Stomach smooth muscle (tissue), 2 donors: ENCODE measurements around the gene CABP7.
A peak's percentile ranks its signal among the peaks of the same experiment; 100 is the strongest.

Experiments used
- H3K27ac ChIP-seq: one replicate; pipeline ENCODE4 v1.7.0; 2013; ENCODE audit warnings: mild to moderate bottlenecking, low read length, inconsistent platforms
- H3K27me3 ChIP-seq, 2 donors: one replicate each; pipeline ENCODE4 v1.7.0; 2013; ENCODE audit warnings: low read length in 2 of 2; ENCODE audit not compliant: insufficient read depth in 2 of 2, control insufficient read depth in 1 of 2
- H3K36me3 ChIP-seq, 2 donors: one replicate each; pipeline ENCODE4 v1.7.0; 2013; ENCODE audit warnings: low read length in 2 of 2; ENCODE audit not compliant: control insufficient read depth in 2 of 2, insufficient read depth in 2 of 2
- H3K4me1 ChIP-seq: one replicate; pipeline ENCODE4 v1.7.0; 2013; ENCODE audit warnings: low read length; ENCODE audit not compliant: control insufficient read depth, insufficient read depth
- H3K4me3 ChIP-seq, 2 donors: one replicate each; pipeline ENCODE4 v1.7.0; 2013; ENCODE audit warnings: low read length in 2 of 2
- H3K9ac ChIP-seq, 2 donors: one replicate each; pipeline ENCODE4 v1.7.0; 2013; ENCODE audit warnings: low read length in 2 of 2, mild to moderate bottlenecking in 1 of 2
- H3K9me3 ChIP-seq, 2 donors: one replicate each; pipeline ENCODE4 v1.7.0; 2013; ENCODE audit warnings: low read length in 2 of 2; ENCODE audit not compliant: control insufficient read depth in 2 of 2
- donor health status: healthy.
- donor health status: Pancreatic carcinoma.

Gene CABP7

DNA sequence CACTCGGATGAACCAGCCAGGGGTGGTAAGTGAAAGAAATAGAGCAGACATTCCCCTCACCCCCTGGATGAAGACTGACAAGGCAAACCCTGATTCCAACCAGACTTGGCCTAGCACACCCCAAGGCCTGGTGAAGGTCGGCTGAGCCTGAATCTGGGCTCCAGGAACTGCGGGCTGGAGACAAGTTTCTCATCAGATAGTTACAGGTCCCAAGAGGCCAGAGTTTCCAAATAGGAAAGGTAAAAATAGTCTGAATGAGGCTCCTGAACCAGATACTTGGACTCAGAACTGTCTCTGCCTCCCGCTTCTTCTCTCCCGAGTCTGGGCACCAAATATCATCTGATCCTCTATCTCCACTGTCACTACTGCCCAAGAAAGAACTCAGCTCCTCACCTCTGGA lies 39.2 kb downstream of the CABP7 start:
- no peak overlapping the region for H3K27ac ChIP-seq
- H3K36me3 ChIP-seq = peaks cover 0 to 4% of the 10 kb centered on the region in 2 donors
- H3K4me1 ChIP-seq = no peaks in the 10 kb centered on the region
- H3K9me3 ChIP-seq = no peaks in the 10 kb centered on the region
- H3K9ac ChIP-seq = no peak overlapping the region
- H3K27me3 ChIP-seq = no peaks in the 10 kb centered on the region
- H3K4me3 ChIP-seq = no peak overlapping the region

DNA sequence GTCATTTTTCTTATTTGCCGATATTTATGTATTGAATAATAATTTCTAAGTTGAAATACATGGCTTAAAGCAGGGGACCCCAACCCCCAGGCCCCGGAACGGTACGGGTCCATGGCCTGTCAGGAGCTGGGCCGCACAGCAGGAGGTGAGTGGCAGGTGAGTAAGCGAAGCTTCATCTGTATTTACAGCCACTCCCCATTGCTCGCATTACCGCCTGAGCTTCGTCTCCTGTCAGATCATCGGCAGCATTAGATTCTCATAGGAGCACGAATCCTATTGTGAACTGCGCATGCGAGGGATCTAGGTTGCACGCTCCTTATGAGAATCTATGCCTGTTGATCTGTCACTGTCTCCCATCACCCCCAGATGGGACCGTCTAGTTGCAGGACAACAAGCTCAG lies 42.5 kb downstream of the CABP7 start:
- Histone ChIP-seq H3K4me3 (no peak overlapping the region), H3K27me3 (no peaks in the 10 kb centered on the region), H3K9me3 (no peaks in the 10 kb centered on the region), H3K9ac (no peak overlapping the region), H3K36me3 (no peaks in the 10 kb centered on the region), H3K4me1 (peaks cover 10% of the 10 kb centered on the region), H3K27ac (no peak overlapping the region)

DNA sequence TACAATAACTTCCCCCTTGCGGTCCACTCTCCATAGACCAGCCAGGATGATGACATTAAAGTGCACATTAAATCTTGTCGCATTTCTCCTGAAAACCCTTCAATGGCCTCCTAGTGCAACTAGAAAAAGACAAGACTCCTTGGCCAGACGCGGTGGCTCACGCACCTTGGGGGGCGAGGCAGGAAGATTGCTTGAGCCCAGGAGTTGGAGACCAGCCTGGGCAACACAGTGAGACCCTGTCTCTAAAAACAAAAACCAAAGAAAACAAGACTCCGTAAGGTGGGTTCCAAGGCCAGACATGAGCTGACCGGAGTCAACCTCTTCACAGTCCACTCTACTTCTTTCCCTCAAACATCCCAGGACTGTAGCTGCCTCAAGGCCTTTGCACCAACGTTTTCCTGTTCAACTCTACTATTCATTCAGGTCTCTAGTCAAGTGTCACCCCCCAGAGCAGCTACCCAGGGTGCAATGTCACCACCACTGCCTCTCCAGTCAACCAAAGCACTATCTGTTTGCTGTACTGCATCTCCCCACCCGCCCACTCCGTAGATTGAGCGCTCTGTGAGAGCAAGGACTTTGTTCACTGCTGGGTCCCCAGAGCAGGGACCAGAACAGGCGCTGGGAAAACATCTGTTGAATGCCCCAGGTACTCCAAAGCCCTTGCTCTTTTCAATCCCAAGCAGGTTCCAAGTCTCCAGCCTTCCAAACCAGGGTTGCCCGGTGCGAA lies 46.3 kb downstream of the CABP7 start:
- Histone ChIP-seq H3K36me3 (peaks cover 13% of the 10 kb centered on the region in 2 donors), H3K27me3 (no peaks in the 10 kb centered on the region), H3K4me3 (peak overlapping the region; percentile 100), H3K9me3 (no peaks in the 10 kb centered on the region), H3K27ac (no peak overlapping the region), H3K4me1 (peaks cover 28% of the 10 kb centered on the region), H3K9ac (peak overlapping the region; percentile 80 to 99)

DNA sequence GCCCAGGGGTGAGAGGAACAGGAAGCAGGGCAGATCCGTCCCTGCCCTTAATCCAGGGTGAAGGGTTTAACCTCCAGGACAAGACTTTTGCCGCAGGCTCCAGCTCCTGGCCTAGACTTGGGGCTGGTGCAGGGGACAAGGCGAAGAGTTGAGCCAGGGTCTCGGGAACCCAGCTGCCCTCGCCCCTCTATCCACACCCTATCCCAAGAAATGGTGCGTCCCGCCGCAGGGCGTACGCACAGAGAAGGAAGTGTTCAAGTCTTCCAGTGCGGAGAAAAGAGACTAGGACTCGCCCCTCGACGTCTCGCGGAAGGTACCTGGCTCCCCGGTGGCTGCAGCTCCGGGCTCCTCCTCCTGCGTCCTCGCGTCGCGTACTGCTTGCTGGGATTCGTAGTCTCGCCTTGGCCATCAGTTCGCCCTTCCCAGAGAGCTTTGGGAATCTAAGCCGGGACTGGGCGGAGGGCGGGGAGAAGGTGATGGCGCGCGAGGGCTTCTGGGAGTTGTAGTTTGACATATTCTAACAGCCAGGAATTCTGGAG lies 46.9 kb downstream of the CABP7 start, which contains the start of gene ZMAT5:
Gene ZMAT5, minus strand, starts transcription at position 376 of the 539 bp plus-strand sequence. CDS start 18,463 bp downstream, outside the sequence.
- Histone ChIP-seq H3K27ac (peak within 1 kb of the TSS; percentile 95), H3K9me3 (no peaks in the 10 kb centered on the region), H3K27me3 (no peaks in the 10 kb centered on the region), H3K4me1 (peaks cover 28% of the 10 kb centered on the region), H3K36me3 (peaks cover 13 to 14% of the 10 kb centered on the region in 2 donors), H3K9ac (peak within 1 kb of the TSS; percentile 99 to 100), H3K4me3 (peak within 1 kb of the TSS; percentile 100)

DNA sequence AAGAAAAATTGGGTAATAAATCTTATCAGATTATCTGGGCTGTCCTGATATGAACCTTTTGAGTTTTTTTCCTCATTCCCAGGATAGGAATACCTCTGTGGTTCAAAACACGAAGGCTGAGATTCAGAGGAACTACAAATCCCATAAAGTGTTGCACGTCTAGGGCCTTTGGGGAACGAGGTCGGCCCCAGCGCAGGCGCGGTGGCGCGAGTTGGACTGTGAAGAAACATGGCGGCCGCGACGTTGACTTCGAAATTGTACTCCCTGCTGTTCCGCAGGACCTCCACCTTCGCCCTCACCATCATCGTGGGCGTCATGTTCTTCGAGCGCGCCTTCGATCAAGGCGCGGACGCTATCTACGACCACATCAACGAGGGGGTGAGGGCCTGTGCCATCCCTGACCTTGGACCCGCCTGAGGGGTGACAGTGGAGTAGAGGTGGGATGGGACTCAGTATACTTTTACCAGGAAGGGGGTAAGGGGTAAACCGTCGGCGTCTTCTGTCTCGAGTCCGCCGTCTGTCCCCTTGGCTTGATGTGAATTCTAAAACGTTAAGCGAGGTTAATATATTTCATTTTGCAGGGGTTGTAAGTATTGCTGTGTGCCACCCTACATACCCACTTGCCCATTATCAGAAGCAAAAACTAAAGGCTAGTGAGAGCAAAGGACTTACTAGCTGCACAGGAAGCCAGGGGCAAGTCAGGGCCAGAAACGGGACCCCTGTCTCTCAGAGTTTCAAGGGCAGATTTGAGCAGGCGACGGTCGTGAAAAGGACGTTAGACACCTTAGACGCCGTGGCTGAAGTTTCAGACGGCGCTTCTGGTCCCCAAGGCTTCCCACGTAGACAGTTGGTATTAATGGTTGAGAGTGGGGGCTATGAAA lies 47.6 kb downstream of the CABP7 start, which contains the start of gene UQCR10:
Gene UQCR10, plus strand, starts transcription at position 199 of the 881 bp plus-strand sequence. Its CDS starts 30 bp downstream, at position 229.
- Histone ChIP-seq H3K27ac (peak within 1 kb of the TSS; percentile 95), H3K36me3 (peaks cover 13 to 14% of the 10 kb centered on the region in 2 donors), H3K4me1 (peaks cover 28% of the 10 kb centered on the region)

DNA sequence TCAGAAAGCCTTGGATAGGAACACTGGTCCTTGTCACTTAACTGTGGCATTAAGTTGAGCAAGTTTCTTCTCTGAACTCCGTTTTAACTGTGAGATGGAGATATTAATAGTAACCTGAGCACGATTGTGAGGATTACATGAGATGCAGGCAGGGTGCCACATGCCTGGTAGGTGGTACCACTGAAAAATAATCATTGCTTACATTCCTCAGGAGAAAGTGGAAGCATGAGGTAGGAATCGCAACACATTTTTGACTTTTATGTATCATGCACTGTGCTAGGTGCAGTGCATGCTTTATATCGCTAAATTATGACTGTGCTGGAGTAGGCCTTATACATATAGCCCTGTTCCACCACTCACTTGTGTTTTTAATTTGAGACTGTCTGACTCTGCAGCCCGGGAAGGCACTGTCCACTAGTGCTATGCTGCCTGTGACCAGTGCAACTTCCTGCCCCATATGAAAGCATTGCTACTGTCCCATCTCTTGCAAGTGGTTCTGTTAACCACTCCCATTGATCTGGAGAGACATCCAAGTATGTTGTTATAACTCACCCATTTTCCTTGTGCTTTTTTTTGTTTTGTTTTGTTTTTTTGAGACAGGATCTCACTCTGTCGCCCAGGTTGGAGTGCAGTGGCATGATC lies 48.4 kb downstream of the CABP7 start:
- peaks cover 13 to 14% of the 10 kb centered on the region in 2 donors for H3K36me3 ChIP-seq
- H3K27ac ChIP-seq = peak overlapping the region; percentile 95

More for the DNA sequence above, 47.6 kb downstream of the CABP7 start, which contains the start of gene UQCR10:
- H3K27me3 ChIP-seq = no peaks in the 10 kb centered on the region
- H3K4me3 ChIP-seq = peak within 1 kb of the TSS; percentile 100
- H3K9ac ChIP-seq = peak within 1 kb of the TSS; percentile 99 to 100
- no peaks in the 10 kb centered on the region for H3K9me3 ChIP-seq

DNA sequence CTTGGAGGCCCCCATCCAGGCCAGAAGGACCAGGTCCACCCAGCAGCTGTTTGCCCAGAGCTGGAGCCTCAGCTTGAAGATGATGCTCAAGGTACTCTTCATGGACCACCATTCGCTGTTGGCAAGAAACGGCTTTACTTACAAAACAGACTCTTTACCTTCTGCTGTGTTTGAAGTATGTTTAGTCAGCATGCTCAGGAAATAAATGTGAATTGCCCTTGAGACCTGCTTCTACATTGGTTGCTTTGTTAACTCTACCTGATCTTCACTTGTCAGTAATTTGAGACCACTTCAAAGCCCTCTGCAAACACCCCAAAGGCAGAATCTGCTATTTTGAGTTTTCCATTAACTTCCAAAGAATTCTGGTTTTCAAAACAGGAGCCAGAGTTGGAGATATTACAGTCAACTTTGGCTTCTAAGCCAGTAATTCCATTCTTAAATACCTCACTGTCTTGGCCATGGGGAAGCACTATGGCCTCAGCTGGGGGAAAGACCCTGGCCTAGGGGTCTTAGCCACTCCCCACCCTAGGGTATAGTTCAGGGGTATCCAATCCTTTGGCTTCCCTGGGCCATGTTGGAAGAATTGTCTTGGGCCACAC lies 50.0 kb downstream of the CABP7 start:
- Histone ChIP-seq H3K9me3 (no peaks in the 10 kb centered on the region), H3K27ac (no peak overlapping the region), H3K4me3 (no peak overlapping the region), H3K36me3 (peaks cover 13 to 14% of the 10 kb centered on the region in 2 donors), H3K4me1 (peaks cover 31% of the 10 kb centered on the region), H3K9ac (no peak overlapping the region), H3K27me3 (no peaks in the 10 kb centered on the region)

More for the DNA sequence above, 48.4 kb downstream of the CABP7 start:
- Histone ChIP-seq H3K9ac (peak overlapping the region; percentile 99 to 100), H3K9me3 (no peaks in the 10 kb centered on the region), H3K27me3 (no peaks in the 10 kb centered on the region), H3K4me3 (peak overlapping the region; percentile 100), H3K4me1 (peaks cover 29% of the 10 kb centered on the region)

DNA sequence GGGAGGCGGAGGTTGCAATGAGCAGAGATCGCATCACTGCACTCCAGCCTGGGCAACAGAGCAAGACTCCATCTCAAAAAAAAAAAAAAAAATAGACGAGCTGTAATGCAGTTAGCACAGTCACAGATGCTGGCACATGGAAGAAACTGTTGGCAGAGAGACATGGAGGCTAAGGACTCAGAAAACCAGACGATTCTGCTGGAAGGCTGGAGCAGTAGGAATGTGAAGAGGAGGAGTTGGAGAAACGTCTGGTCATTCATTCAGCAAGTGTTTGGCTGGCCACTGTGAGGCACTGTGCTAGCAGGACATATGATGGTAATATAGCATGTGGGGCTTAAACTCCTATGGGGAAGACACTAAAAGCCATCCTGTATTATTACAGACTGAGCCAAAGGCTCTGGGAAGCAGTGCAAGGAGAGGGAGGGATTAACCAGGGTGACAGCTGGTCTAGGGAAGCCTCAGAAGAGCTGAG lies 52.4 kb downstream of the CABP7 start:
- Histone ChIP-seq H3K4me3 (no peak overlapping the region), H3K9ac (no peak overlapping the region), H3K27ac (no peak overlapping the region), H3K36me3 (peaks cover 13 to 14% of the 10 kb centered on the region in 2 donors), H3K27me3 (no peaks in the 10 kb centered on the region), H3K4me1 (peaks cover 21% of the 10 kb centered on the region), H3K9me3 (no peaks in the 10 kb centered on the region)

DNA sequence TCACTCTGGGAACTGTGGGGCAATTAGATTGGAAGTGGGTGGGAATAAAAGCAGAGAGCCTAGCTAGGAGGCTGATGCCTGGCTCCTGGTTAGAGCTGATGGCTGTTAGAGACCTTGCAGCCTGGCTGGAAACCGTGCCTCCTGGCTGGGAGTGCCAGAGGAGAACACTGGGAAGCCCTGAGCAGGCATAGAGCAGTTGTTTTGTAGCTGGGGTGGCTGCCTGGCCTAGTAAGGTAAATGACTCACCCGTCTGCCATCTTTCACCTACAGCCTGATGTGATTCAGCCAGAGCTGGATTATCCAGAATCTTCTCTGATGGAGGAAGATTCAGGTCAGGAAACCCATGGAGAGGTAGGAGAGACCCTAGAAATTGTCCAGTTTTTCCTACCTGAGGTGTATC lies 53.4 kb downstream of the CABP7 start:
- no peak overlapping the region for H3K4me3 ChIP-seq
- peaks cover 14% of the 10 kb centered on the region for H3K4me1 ChIP-seq
- H3K27me3 ChIP-seq = no peaks in the 10 kb centered on the region
- H3K27ac ChIP-seq = no peak overlapping the region
- H3K9me3 ChIP-seq = no peaks in the 10 kb centered on the region
- no peak overlapping the region for H3K9ac ChIP-seq
- peaks cover 13 to 14% of the 10 kb centered on the region in 2 donors for H3K36me3 ChIP-seq

DNA sequence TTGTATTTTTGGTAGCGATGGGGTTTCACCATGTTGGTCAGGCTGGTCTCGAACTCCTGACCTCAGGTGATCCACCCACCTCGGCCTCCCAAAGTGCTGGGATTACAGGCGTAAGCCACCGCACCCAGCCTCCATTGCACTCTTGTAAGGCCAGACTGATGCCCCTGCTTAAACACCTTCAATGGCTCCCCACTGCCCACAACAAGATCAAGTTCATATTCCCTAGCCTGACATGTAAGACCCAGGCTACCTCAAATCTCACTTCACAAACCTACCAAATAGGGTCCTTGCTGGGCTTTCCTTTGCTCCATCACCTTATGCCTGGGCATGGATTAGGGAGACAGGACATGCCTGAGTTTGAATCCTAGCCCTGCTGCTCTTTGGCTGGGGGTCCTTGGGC lies 60.4 kb downstream of the CABP7 start:
- Histone ChIP-seq H3K9ac (no peak overlapping the region), H3K27ac (no peak overlapping the region), H3K27me3 (no peaks in the 10 kb centered on the region), H3K9me3 (no peaks in the 10 kb centered on the region), H3K4me3 (no peak overlapping the region), H3K36me3 (no peaks in the 10 kb centered on the region), H3K4me1 (peaks cover 16% of the 10 kb centered on the region)
